ENCODE results near the gene AGRP.

AGRP gene

DNA sequence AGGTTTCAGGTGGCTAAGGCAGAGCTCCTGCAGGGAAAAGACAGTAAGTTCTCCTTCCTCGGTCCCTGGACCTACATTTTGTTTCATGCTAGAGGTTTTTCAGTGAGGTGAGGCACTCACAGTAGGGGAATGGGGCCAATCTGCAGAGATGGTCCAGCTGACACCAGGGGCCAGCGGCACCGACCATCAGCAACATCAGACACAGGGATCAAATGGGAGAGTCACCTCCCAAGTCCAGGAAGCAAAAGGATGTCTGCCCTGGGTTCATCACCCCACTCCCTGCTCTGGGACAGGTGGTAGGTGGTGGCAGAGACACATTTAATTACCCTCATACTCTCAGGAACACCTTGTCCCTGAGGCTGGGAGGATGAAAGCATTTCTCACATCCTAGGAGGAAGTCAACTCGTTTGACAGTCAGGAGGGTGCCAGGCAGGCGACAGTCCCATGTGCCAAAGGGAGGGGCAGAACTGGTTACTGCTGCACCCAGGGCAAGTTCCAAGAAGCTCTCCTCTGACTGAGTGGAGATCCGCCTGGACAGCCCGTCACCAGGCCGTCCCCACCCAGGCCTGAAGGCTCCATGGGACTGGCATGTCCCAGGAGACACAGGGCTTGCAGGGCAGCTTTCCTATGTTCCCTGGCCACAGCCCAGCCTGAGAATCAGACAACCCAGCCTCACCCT, 21.6 kb downstream of the AGRP start:
- H3K27ac ChIP-seq (ENCODE audit: low read length), result no peak overlapping the region
- no peak overlapping the region for H3K4me3 ChIP-seq (ENCODE audit: low read length in 2 of 2)
- peak overlapping the region in 1 of 2 donors; percentile 51 for H3K9ac ChIP-seq (ENCODE audit: low read length in 2 of 2)
- no peaks in the 10 kb centered on the region for H3K9me3 ChIP-seq (ENCODE audit: control insufficient read depth in 2 of 2, low read length in 2 of 2)
- peaks cover 0 to 4% of the 10 kb centered on the region in 2 donors for H3K36me3 ChIP-seq (ENCODE audit: control insufficient read depth in 2 of 2, insufficient read depth in 2 of 2, low read length in 2 of 2)
- no peaks in the 10 kb centered on the region for H3K27me3 ChIP-seq (ENCODE audit: control insufficient read depth in 1 of 2, insufficient read depth in 2 of 2, low read length in 2 of 2)
- peaks cover 81% of the 10 kb centered on the region for H3K4me1 ChIP-seq (ENCODE audit: control insufficient read depth, insufficient read depth, low read length)

DNA sequence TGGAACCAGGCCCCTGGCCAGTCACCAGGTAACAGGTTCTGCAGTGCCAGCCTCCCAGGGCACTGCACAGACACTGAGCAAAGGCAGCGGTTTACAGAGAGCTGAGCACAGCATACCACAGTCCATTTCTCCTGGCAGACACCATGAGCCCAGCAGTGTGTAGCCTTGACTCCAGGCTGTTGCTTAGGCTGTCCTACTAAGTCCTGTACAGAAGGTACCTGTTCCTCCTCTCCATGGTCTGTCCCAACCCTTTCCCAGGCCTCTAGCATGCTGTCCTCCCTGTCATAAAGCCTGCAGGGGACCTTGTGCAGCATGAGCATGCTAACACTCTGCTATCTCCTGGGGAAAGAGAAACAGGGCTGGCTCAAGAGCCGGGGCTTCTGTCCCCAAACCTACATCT, 22.4 kb downstream of the AGRP start:
- Histone ChIP-seq H3K9ac (ENCODE audit: low read length in 2 of 2) (peak overlapping the region in 1 of 2 donors; percentile 51), H3K9me3 (ENCODE audit: control insufficient read depth in 2 of 2, low read length in 2 of 2) (no peaks in the 10 kb centered on the region), H3K36me3 (ENCODE audit: control insufficient read depth in 2 of 2, insufficient read depth in 2 of 2, low read length in 2 of 2) (peaks cover 0 to 4% of the 10 kb centered on the region in 2 donors), H3K27me3 (ENCODE audit: control insufficient read depth in 1 of 2, insufficient read depth in 2 of 2, low read length in 2 of 2) (no peaks in the 10 kb centered on the region), H3K4me1 (ENCODE audit: control insufficient read depth, insufficient read depth, low read length) (peaks cover 85% of the 10 kb centered on the region), H3K4me3 (ENCODE audit: low read length in 2 of 2) (no peak overlapping the region), H3K27ac (ENCODE audit: low read length) (peak overlapping the region; percentile 75)

- H3K4me1 ChIP-seq (ENCODE audit: control insufficient read depth, insufficient read depth, low read length), result peaks cover 77% of the 10 kb centered on the region
- H3K27ac ChIP-seq (ENCODE audit: low read length), result peak overlapping the region; percentile 75
- H3K9me3 ChIP-seq (ENCODE audit: control insufficient read depth in 2 of 2, low read length in 2 of 2), result no peaks in the 10 kb centered on the region
- no peaks in the 10 kb centered on the region for H3K27me3 ChIP-seq (ENCODE audit: control insufficient read depth in 1 of 2, insufficient read depth in 2 of 2, low read length in 2 of 2)
- H3K4me3 ChIP-seq (ENCODE audit: low read length in 2 of 2), result no peak overlapping the region
- H3K9ac ChIP-seq (ENCODE audit: low read length in 2 of 2), result no peak overlapping the region
- H3K36me3 ChIP-seq (ENCODE audit: control insufficient read depth in 2 of 2, insufficient read depth in 2 of 2, low read length in 2 of 2), result peaks cover 0 to 4% of the 10 kb centered on the region in 2 donors
Observed at GRCh38 chr16:67460168-67460567, 23.2 kb downstream of the AGRP start.

DNA sequence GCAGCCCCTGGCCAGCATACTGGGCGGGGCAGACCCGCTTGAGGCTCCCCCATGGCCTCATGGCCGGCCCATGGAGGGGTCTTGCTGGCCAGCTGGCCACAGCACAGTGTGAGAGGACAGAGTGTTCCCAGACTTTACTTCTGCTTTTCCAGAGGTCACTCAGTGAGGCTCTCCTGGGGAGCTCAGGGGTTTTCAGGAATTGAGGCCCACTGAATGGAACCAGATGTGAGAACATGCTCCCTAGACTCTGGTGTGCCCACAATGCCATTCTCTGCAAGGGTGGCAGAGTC, 23.5 kb downstream of the AGRP start:
- H3K4me3 ChIP-seq (ENCODE audit: low read length in 2 of 2), result no peak overlapping the region
- H3K27me3 ChIP-seq (ENCODE audit: control insufficient read depth in 1 of 2, insufficient read depth in 2 of 2, low read length in 2 of 2), result no peaks in the 10 kb centered on the region
- H3K9ac ChIP-seq (ENCODE audit: low read length in 2 of 2), result peak overlapping the region in 1 of 2 donors; percentile 60
- peaks cover 74% of the 10 kb centered on the region for H3K4me1 ChIP-seq (ENCODE audit: control insufficient read depth, insufficient read depth, low read length)
- H3K36me3 ChIP-seq (ENCODE audit: control insufficient read depth in 2 of 2, insufficient read depth in 2 of 2, low read length in 2 of 2), result peaks cover 0 to 4% of the 10 kb centered on the region in 2 donors
- peak overlapping the region; percentile 75 for H3K27ac ChIP-seq (ENCODE audit: low read length)
- no peaks in the 10 kb centered on the region for H3K9me3 ChIP-seq (ENCODE audit: control insufficient read depth in 2 of 2, low read length in 2 of 2)

- Histone ChIP-seq H3K27me3 (ENCODE audit: control insufficient read depth in 1 of 2, insufficient read depth in 2 of 2, low read length in 2 of 2) (no peaks in the 10 kb centered on the region), H3K9ac (ENCODE audit: low read length in 2 of 2) (peak overlapping the region; percentile 16 to 60), H3K4me3 (ENCODE audit: low read length in 2 of 2) (peak overlapping the region in 1 of 2 donors; percentile 29)
Observed at GRCh38 chr16:67459066-67459860, 24.1 kb downstream of the AGRP start.

GRCh38 chr16:67458121-67458641, 25.2 kb downstream of the AGRP start:
- peak overlapping the region in 1 of 2 donors; percentile 29 for H3K4me3 ChIP-seq (ENCODE audit: low read length in 2 of 2)
- H3K4me1 ChIP-seq (ENCODE audit: control insufficient read depth, insufficient read depth, low read length), result peaks cover 68% of the 10 kb centered on the region
- H3K9ac ChIP-seq (ENCODE audit: low read length in 2 of 2), result peak overlapping the region; percentile 6 to 60
- no peaks in the 10 kb centered on the region for H3K9me3 ChIP-seq (ENCODE audit: control insufficient read depth in 2 of 2, low read length in 2 of 2)
- peaks cover 2 to 5% of the 10 kb centered on the region in 2 donors for H3K36me3 ChIP-seq (ENCODE audit: control insufficient read depth in 2 of 2, insufficient read depth in 2 of 2, low read length in 2 of 2)
- H3K27me3 ChIP-seq (ENCODE audit: control insufficient read depth in 1 of 2, insufficient read depth in 2 of 2, low read length in 2 of 2), result no peaks in the 10 kb centered on the region
- H3K27ac ChIP-seq (ENCODE audit: low read length), result peak overlapping the region; percentile 75

More at GRCh38 chr16:67459066-67459860, 24.1 kb downstream of the AGRP start:
- peak overlapping the region; percentile 75 for H3K27ac ChIP-seq (ENCODE audit: low read length)
- H3K36me3 ChIP-seq (ENCODE audit: control insufficient read depth in 2 of 2, insufficient read depth in 2 of 2, low read length in 2 of 2), result peaks cover 0 to 4% of the 10 kb centered on the region in 2 donors
- no peaks in the 10 kb centered on the region for H3K9me3 ChIP-seq (ENCODE audit: control insufficient read depth in 2 of 2, low read length in 2 of 2)
- H3K4me1 ChIP-seq (ENCODE audit: control insufficient read depth, insufficient read depth, low read length), result peaks cover 70% of the 10 kb centered on the region

- Histone ChIP-seq H3K27ac (ENCODE audit: low read length) (peak overlapping the region; percentile 75), H3K4me3 (ENCODE audit: low read length in 2 of 2) (peak overlapping the region in 1 of 2 donors; percentile 49), H3K9ac (ENCODE audit: low read length in 2 of 2) (peak overlapping the region; percentile 52 to 60), H3K27me3 (ENCODE audit: control insufficient read depth in 1 of 2, insufficient read depth in 2 of 2, low read length in 2 of 2) (no peaks in the 10 kb centered on the region), H3K4me1 (ENCODE audit: control insufficient read depth, insufficient read depth, low read length) (peaks cover 68% of the 10 kb centered on the region), H3K9me3 (ENCODE audit: control insufficient read depth in 2 of 2, low read length in 2 of 2) (no peaks in the 10 kb centered on the region), H3K36me3 (ENCODE audit: control insufficient read depth in 2 of 2, insufficient read depth in 2 of 2, low read length in 2 of 2) (peaks cover 3 to 11% of the 10 kb centered on the region in 2 donors)
Observed at GRCh38 chr16:67457611-67458010, 25.7 kb downstream of the AGRP start.

- Histone ChIP-seq H3K27ac (ENCODE audit: low read length) (peak overlapping the region; percentile 75), H3K9me3 (ENCODE audit: control insufficient read depth in 2 of 2, low read length in 2 of 2) (no peaks in the 10 kb centered on the region), H3K4me3 (ENCODE audit: low read length in 2 of 2) (peak overlapping the region in 1 of 2 donors; percentile 49), H3K27me3 (ENCODE audit: control insufficient read depth in 1 of 2, insufficient read depth in 2 of 2, low read length in 2 of 2) (no peaks in the 10 kb centered on the region), H3K4me1 (ENCODE audit: control insufficient read depth, insufficient read depth, low read length) (peaks cover 63% of the 10 kb centered on the region), H3K36me3 (ENCODE audit: control insufficient read depth in 2 of 2, insufficient read depth in 2 of 2, low read length in 2 of 2) (peaks cover 5 to 13% of the 10 kb centered on the region in 2 donors), H3K9ac (ENCODE audit: low read length in 2 of 2) (peak overlapping the region; percentile 52 to 60)
Observed at GRCh38 chr16:67456391-67457081, 26.8 kb downstream of the AGRP start.

- Histone ChIP-seq H3K27ac (ENCODE audit: low read length) (no peak overlapping the region), H3K9me3 (ENCODE audit: control insufficient read depth in 2 of 2, low read length in 2 of 2) (no peaks in the 10 kb centered on the region), H3K9ac (ENCODE audit: low read length in 2 of 2) (no peak overlapping the region), H3K4me1 (ENCODE audit: control insufficient read depth, insufficient read depth, low read length) (peaks cover 61% of the 10 kb centered on the region), H3K4me3 (ENCODE audit: low read length in 2 of 2) (no peak overlapping the region), H3K27me3 (ENCODE audit: control insufficient read depth in 1 of 2, insufficient read depth in 2 of 2, low read length in 2 of 2) (no peaks in the 10 kb centered on the region), H3K36me3 (ENCODE audit: control insufficient read depth in 2 of 2, insufficient read depth in 2 of 2, low read length in 2 of 2) (peaks cover 7 to 15% of the 10 kb centered on the region in 2 donors)
Observed at GRCh38 chr16:67454852-67455251, 28.5 kb downstream of the AGRP start.

GRCh38 chr16:67454104-67454503, 29.2 kb downstream of the AGRP start:
- Histone ChIP-seq H3K4me3 (ENCODE audit: low read length in 2 of 2) (no peak overlapping the region), H3K4me1 (ENCODE audit: control insufficient read depth, insufficient read depth, low read length) (peaks cover 61% of the 10 kb centered on the region), H3K27ac (ENCODE audit: low read length) (no peak overlapping the region), H3K9me3 (ENCODE audit: control insufficient read depth in 2 of 2, low read length in 2 of 2) (no peaks in the 10 kb centered on the region), H3K36me3 (ENCODE audit: control insufficient read depth in 2 of 2, insufficient read depth in 2 of 2, low read length in 2 of 2) (peaks cover 13 to 15% of the 10 kb centered on the region in 2 donors), H3K27me3 (ENCODE audit: control insufficient read depth in 1 of 2, insufficient read depth in 2 of 2, low read length in 2 of 2) (no peaks in the 10 kb centered on the region), H3K9ac (ENCODE audit: low read length in 2 of 2) (no peak overlapping the region)
